ENCODE data around the gene CFAP77.

GRCh38 chr9:132616725-132617124, 206.7 kb downstream of the CFAP77 start:
- no peak for TF ChIP-seq FOXA1 (IDR thresholded peaks at IDR 0.05)
- no peak for TF ChIP-seq ELF4 (IDR thresholded peaks at IDR 0.05)

Data from HEK293T (cell line).